Fibroblast of upper back skin (primary cell): ENCODE data around the gene SMARCE1.
A peak's percentile ranks its signal among the peaks of the same experiment; 100 is the strongest.

Experiments
- DNase-seq: peaks from one replicate; pipeline ENCODE4 v3.0.0-alpha.2; 2013

The SMARCE1 gene

DNA sequence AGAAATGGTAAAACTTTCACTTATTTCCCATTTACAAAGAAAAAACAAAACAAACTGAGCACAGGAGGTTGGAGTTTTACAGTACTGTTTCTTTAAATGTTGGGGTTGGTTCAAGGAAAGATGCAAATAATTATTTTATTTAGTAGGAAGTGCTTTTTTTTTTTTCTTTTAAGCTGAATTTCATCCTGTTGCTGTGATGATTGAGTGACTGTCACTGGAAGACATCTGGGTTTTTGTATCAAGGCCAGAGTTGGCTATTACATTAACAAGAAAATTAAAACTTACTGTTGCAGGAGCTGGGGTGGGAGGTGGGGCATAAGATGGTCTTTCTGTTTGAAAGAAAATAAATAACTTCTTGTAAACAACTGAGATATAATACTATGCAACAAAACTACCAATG, 2.3 kb downstream of the SMARCE1 start:
- no peak for DNase-seq

DNA sequence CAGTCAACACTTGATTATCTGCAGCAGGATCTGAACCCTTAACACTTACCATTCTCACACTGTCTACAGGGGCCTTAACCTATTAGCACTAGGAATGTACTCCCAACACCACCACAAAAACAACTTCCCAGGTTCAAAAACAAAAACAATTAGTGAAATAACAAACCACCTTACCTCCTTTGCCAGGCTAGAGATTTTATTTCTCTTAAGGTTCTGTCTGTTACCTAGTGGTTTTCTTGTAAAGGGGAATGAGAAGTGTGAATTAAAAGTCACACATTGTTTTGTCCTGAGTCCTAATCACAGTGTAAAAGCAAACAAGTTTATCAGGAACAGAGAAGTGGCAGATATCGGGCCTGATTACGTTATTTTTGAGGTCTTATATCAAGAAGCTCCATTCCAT, 9.7 kb downstream of the SMARCE1 start:
- no peak for DNase-seq

DNA sequence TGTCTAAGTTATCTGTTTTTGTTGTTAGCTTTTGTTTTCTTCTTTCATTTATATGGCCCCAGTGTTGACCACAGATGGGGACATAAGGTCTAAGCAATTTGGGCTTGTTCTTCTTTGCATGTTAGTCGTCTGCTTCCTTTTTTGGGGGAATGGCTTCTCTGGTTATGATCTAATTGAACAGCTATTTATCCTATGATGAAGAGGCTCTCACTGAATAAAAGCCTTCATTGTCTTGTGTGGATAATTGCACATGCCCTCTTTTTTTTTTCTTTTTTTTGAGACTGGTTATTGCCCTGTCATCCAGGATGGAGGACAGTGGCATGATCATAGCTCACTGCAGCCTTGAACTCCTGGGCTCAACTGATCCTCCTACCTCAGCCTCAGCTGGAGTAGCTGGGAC, 13.7 kb downstream of the SMARCE1 start:
- no peak for DNase-seq

DNA sequence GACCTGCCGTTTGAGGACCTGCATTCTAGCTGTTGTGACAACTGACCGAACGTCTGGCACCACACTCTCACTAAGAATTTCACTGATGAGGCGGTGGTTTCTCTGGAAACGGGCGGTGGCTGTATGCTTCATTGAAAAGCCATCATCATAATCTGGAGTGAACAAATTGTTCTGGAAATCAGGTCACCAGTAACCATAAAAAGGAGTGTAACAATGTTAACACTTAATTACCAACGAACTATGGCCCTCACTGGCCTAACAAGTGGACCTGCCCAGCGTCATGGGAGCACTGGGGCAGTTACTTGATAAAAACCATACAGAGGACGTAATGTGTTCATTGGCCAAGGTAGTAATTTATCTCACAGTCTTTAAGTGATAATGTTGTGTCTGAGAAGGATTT, 15.4 kb downstream of the SMARCE1 start:
- DNase-seq = no peak

DNA sequence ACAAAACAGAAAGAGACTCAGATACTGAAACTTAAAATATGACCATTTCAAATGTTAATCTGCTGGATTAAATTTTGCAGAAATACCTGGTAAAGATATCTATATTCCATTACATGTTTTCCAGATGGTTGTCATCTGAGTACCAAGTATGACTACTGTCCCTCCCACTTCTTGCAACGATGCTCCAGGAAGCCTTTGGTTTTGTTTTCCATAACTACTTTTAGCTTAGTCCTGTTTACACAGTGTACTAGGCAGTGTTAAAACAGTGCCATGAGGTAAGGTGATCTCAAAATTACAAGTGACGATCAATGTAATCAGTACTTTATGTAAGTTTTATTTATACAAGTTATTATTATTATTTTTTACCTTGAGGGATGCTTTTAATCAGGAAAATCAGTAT, 17.8 kb downstream of the SMARCE1 start:
- no peak for DNase-seq

DNA sequence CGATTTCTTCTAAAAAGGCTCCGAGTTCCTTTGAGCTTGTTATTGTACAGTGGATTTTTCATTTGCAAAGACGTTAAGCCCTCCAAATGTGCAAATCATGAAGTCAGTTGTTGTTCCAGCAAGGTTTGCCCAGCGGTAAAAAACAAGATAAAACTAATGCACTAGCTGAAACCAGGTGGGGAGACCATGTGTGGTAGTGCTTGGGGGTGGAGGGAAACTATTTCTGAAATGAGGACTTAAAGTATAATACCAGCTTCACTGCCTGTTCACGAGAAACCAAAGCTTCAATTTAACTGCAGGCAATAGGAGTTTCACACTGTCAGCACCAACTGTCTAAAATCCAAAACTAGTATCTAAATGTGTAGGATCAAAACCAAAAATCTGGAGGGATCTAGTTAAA, 22.3 kb downstream of the SMARCE1 start:
- no peak for DNase-seq

DNA sequence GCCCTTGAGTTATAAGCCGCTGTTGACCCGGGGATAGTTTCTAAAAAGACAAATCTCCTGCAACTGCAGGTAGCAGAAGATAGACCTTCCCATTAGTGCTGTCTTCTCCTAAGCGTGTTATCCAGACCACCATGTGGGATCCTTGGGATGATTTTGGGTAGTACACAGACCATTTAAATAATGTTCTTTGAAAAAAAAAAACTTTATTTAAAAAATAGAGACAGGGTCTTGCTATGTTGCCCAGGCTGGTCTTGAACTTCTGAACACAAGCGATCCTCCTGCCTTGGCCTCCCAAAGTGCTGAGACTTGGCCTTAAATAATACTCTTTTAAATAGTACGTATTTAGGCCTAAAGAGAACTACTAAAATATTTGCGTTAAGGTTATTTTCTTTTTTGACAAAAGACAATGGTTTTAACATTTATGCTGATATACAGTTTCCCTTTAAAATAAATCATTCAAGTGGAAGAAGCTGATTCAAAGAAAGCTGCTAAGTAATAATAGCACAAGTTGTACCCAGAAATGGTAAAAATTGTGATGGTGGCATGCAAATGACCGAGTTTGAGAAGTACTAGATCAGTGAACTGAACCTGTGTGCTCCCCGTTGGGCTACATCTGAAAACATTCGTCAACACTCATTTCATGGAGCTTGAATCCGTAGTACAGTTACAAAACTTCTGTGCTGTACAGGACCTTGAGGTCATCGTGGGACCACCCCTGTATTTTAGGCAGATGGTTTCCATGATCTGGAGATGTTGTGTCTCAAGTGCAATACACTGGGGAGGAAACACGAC, 24.0 kb downstream of the SMARCE1 start:
- no peak for DNase-seq

DNA sequence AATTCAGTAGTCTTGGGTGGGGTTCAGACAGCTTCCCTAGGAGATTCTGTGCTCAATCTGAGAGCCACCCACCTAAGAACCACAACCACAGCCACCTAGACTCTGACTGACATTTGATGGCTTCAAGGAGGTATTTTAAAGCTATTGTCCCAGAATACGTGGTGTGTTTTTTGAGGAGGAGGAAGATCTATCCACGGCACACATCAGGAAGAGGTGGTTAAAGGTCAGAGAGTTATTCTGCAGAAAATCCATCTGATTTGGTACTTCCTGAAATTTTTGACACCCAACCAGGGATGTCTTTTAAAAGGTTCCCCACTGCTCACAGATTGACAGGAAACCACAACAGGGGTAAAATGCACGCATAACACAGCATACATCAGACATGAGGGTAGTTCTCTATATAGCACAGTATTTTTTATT, 25.1 kb downstream of the SMARCE1 start:
- DNase-seq = no peak

DNA sequence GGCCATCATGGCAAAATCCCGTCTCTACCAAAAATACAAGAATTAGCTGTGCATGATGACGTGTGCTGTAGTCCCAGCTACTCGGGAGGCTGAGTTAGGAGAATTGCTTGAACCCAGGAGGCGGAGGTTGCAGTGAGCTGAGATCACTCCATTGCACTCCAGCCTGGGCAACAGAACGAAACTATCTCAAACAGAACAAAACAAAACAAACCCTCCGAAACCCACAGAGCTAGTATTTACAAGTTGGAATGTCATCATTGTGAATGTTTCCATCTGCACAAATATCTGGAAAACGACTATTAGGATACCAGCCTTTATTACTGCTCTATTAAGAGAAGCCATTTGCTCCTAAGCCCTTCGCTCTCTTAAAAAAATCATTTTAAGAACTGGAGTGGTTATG, 26.0 kb downstream of the SMARCE1 start:
- no peak for DNase-seq

DNA sequence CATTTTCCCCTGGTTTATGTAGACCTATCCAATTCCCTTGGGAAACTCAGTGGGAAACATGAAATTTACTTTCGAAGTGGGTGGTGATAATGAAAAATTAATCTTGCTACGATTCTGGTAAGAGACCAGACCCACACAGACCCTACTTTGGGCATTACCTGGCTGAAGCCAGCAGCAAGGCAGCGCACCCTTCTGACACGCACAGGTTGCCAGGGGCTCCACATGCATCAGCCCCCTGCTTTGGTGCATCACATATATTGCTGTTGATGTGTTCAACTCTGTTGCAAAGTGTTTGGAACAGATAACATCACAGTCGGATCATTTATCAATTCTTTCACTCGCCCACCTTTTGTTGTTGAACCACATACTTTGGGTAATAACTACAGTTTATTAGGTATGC, 26.6 kb downstream of the SMARCE1 start:
- no peak for DNase-seq

DNA sequence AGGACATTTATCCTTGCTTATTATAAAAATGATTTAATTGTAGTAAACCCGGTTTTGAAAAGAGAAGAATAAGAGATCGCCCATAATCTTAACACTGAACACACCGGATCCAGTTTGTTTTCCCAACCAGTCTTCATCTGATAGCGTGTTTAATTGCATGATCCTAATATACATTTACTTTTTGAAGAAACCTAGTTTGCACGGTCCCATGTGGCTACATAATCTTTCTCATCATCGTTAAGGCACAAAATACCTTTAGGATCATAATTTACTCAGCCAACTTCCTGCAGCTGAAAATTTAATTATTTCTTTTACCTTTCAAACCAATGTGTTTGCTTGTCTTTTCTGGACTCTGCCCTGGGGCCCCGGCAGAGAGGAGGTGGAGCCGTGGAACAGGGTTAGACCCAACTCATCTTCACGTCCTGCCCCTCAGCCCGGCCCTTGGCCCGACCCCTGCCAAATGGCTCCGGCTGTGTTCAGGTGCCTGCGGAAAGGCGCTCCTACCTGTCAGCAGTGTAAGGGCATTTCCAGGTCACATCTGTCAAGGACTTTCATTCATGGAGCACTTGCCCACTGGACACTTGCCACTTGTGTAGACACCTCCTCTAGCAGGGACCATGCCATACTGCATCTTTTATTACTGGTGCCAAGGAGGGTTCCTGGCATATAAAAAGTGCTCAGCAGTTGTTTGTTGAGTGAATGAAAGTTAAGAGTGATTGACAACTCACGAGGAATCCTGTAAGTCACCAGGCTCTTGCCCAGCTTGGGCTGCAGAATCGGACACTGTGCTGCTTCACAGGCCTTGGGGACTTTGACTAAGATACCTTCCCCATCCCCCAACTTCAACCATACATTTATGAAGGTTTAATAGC, 28.6 kb downstream of the SMARCE1 start:
- no peak for DNase-seq

DNA sequence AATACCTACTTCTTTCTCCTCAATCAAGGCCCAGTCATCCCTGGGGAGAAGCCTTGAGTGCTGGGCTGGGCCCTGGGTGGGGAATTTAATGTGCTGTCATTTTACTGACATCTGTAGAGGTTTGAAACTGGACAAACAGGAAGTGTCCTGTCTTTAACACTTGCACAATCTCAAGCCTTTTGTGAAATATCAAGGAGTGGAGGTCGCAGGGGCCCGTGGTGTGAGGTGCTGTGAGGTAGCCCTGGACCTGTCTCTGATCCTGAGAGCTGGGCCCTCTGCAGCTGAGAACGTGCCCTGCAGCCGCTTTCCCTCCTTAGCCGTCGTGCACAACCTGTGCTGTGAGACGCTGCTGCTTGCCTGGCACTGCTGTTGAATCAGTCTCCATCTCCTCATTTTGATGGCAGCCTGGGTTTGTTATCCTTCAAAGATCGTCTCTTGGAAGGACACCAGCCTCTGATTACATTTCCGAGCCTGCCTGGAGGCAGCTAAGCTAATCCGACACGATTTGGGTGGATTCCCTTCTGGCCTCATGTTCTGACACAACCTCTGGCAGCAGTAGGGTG, 29.9 kb downstream of the SMARCE1 start:
- DNase-seq = no peak

DNA sequence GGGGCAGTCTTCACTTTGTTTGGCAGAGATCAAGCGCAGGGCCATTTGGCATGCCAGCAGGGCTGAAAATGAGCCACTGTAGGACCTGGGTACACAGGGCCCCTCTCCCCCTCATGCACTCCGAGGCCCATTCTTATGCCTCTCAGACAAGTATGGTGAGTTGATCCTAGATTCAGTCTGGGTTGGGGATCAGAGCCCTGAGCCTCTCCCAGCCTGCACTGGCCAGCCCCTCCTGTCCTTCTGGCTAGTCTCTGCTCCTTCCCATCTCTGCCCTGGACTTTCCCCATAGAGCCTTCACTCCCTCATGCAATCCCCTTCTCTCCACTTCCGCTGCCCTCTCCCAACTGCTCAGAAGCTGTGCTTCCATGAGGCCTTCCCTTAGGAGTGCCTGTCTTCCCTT, 31.0 kb downstream of the SMARCE1 start:
- no peak for DNase-seq

DNA sequence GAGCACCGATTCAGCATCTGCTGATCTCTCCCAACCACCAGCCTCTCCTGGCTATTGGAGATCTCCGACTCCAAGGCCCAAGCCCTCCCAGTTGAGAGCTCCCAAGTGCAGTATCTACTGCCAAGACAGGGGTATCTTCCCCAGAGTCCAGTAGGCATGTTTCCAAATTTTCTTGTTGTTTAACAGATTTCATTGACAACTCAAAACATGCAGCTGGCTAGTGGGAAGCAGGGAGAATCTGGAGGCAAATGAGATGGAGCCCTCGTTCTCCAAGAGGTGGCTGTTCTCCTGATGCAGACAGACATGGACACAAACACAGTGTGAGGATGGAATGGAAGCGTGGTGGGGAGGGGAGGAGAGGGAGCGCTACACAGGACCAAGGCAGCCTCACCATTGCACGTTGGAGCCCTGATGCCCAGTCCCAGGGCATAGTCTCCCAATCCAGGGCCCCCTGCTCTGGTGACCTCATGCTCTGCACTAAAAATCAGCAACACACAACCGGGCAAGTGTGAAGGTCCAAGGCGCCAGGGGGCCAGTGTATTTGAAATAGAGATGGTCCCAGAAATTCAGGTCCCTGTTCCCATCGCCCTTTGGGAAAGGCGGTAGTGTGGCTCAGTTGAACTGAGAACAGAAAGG, 31.7 kb downstream of the SMARCE1 start:
- no peak for DNase-seq

DNA sequence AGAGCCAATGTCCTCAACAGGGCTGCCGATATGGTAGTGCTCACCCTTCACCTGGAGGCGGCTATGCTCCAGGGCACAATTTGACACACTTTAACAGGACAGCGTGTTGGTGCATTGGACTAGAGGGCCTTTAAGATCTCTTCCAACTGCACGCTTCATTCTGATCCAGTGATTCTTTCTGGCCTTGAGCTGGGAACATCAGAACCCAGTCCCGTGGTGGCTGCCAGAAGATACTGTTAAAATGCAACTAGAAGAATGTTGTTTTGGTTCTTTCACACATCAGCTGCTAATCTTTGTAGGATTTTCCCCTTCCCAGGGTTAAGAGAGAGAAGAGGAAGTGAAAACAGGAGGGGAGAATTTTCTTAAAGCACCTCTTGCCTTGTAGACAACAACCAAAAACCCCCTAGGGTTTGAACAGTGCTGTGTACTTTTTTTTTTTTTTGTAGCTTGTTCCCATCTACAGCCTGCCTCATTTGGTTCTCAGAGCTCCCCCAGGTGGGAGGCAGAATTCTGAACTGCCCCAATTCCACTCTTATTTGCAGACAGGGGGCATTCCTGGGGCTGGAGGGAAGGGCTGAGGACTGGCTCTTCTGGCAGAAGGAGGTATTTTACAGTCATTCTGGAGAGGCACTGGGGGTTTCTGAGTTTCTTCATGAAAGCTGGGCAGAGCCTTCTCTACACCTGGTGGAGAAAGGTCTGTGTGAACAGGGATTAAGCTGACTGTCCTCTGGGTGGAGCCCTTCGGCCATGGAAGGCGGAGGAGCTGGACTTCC, 32.4 kb downstream of the SMARCE1 start:
- DNase-seq = peak; percentile 19

DNA sequence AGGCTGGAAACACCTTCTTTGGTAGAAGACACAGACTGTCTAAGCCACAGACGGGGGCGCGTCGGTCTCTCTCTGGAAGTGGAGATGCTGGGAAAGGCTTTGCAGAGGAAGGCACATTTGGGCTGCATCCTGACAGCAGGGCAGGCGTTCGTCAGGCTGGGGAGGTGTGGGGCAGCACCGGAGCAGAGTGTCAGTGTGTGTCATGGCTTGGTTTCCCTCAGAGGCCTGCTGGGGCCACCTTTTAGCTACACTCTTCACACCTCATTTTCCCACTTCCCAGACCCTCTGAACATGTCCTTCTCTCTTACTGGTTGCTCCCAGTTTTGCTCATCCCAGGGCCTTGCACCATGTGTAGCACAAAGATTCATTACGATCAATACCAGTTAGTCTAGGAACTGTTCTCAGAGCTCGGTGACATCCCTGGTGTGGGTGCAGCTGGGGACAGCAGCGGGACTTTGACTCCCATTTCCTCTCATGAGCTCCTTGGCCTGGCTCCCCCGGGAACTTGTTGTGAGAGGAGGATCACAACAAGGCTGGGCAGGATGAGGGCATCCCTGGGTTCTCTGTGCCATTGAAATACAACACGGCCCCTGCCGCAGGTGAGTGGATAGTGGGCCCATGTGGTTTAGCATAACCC, 33.1 kb downstream of the SMARCE1 start:
- DNase-seq = no peak

DNA sequence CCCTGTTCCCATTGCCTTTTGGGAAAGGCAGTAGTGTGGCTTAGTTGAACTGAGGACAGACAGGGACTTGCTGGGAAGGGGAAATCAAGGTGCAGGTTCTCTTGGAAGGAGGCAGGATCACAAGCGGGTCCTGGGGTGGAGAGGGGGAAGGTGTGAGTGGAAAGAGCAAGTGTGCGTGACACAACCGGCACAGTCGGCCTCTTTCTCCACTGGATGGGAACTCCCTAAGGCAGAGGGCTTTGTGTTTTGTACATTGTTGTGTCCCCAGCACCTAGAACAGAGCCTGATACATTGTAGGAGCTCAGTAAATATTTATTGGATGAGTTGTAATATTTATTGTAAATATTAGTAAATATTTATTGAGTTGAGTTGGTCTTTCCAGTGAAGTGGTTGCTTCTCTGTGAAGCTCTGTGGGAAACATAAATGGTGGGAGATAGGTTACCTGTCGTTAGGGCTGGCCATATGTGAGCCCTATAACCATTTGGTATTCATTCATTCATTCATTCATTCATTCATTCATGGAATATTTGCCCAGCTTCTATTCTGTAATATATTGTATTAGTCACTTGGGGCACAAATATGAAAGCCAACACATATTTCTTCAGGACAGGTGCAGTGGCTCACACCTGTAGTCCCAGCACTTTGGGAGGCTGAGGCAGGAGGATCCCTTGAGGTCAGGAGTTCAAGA, 34.0 kb downstream of the SMARCE1 start:
- DNase-seq = no peak

DNA sequence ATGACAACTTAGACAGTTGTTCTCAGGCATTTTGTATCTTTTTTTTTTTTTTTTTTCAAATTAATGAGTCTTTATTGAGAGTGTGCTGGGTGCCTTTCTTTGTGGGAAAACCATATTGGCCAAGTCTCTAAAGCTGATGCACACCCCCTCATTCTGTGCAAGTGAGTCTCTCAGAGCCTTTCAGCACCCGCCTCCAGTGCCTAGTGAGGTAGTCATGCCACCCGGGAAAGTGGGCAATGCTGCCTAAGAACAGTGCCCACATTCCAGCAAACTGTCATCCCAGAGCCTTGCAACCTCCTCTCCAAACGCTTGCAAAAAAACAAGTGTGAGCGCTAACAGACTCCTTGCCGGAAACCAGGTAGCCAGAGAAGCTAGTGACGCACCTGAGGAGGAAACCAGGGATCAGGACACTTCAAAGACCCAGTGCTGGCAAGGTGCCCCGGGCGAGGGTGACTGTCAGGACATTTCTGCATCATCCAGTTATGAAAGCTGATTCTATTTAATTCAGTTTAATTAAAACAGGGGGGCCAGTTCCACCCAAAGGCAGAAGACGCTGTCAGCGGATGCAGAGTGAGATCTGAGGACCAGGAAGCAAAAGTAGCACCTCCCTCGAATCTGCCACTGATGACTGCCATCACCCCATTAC, 34.9 kb downstream of the SMARCE1 start:
- no peak for DNase-seq

DNA sequence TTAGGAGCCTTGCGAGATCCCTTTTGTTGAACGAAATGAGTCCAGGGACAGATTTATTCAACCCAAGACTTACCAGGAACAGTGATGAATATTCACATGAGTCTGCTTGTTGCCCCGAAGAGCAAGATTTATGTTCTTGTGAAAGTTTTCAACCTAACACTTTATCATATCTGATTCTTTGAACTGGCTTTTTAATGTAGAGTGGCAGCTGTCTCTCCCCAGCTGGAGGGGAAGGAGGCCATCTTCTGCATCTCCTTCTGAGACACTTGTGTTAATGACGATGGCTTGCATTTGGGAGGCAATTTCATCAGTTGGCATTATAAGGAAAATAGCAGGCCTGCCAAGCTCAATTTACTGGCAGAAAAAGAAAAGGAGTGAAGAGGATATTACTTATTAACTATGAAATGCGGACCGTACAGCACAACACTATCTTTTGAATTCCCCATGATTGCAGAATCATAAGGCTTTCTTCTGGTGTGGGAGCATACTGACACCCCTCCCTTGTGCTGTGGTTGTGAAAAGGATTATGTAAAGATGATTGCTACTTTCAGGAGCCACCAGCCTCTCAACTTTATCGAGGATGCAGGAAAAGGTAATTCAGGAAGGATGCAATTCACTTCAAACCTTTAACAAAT, 35.7 kb downstream of the SMARCE1 start:
- DNase-seq = no peak

DNA sequence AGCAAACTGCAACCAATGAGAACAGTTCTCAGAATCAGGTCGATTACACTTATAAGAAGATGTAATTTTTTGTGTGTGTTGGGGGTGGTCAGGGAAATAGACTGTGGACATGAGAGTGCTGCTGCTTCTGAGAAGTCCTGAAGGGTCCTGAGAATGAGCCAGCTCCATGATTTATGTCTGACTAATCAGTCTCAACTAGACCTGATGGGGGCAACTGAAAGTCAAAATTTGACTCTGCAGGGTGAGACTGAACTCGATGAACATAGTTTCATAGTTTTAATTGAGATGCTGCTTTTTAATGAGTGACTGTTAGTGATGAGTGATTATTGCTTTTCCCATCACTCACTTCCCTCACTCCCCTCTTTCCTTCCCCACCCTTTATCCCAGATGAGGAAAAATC, 37.3 kb downstream of the SMARCE1 start:
- no peak for DNase-seq
